K562 (cell line): ENCODE data around the gene UBE2E1. TPM values are rescaled to one million over a fixed set of nuclear protein-coding genes. Genes with fewer than 3 reads are reported as not detected.

Source experiments
- AFF1 ChIP-seq, 2 experiments: fragments of 450-650 bp; IDR thresholded peaks; 2 replicates each; pipeline ENCODE4 v1.6.1; 2018; ENCODE audit warnings: mild to moderate bottlenecking in 2 of 2, low read depth in 1 of 2; ENCODE audit not compliant: partially characterized antibody in 2 of 2
- BCLAF1 ChIP-seq, 2 experiments: fragments of 450-650 bp in 1 of 2; IDR thresholded peaks; 2 replicates each; pipeline ENCODE4 v1.6.1; 2011 to 2017; ENCODE audit warnings: low read depth in 2 of 2, antibody characterized with exemption in 1 of 2, borderline replicate concordance in 1 of 2, low read length in 1 of 2, mild to moderate bottlenecking in 1 of 2, mixed read lengths in 1 of 2; ENCODE audit not compliant: control insufficient read depth in 1 of 2
- CREB1 ChIP-seq, 2 experiments: sonication (generic) in 1 of 2; formaldehyde crosslinking in 1 of 2; IDR thresholded peaks; 2 replicates each; pipeline versions ENCODE4 v1.6.1 to v1.8.0; 2012 to 2022; ENCODE audit warnings: inconsistent platforms in 1 of 2, mild to moderate bottlenecking in 1 of 2, missing genetic modification reagents in 1 of 2, moderate library complexity in 1 of 2
- DEAF1 ChIP-seq: fragments of 450-650 bp; formaldehyde crosslinking; IDR thresholded peaks from 2 replicates; pipeline ENCODE4 v1.4.0; 2020; ENCODE audit warnings: mild to moderate bottlenecking, moderate library complexity
- E2F5 ChIP-seq: sonication (generic); formaldehyde crosslinking; IDR thresholded peaks from 2 replicates; pipeline ENCODE4 v1.8.0; 2022; ENCODE audit warnings: mild to moderate bottlenecking, missing genetic modification reagents
- MAFK ChIP-seq: IDR thresholded peaks from 2 replicates; pipeline ENCODE4 v1.6.1; 2011; ENCODE audit warnings: low read length, improper control_type of control experiment
- MAX ChIP-seq: sonication (generic); formaldehyde crosslinking; IDR thresholded peaks from 2 replicates; pipeline ENCODE4 v1.9.0; 2022; ENCODE audit warnings: mild to moderate bottlenecking, missing genetic modification reagents
- PHF8 ChIP-seq: fragments of 200-600 bp; sonication (generic); IDR thresholded peaks from 2 replicates; pipeline ENCODE4 v1.6.1; 2012; ENCODE audit warnings: mixed run types, mild to moderate bottlenecking, inconsistent platforms, low read length, moderate library complexity, borderline replicate concordance
- PYGO2 ChIP-seq: fragments of 450-650 bp; IDR thresholded peaks from 2 replicates; pipeline ENCODE4 v1.6.1; 2016; ENCODE audit warnings: mild to moderate bottlenecking, missing genetic modification characterization, moderate library complexity, missing compliant biosample characterization
- SIN3A ChIP-seq, 2 experiments: fragments of 150-350 bp in 1 of 2; IDR thresholded peaks; 2 replicates each; pipeline ENCODE4 v1.6.1; 2011 to 2016; ENCODE audit warnings: borderline replicate concordance in 2 of 2, low read depth in 2 of 2, low read length in 2 of 2, mild to moderate bottlenecking in 2 of 2, moderate library complexity in 2 of 2; ENCODE audit not compliant: control insufficient read depth in 1 of 2
- TRIM24 ChIP-seq, 2 experiments: fragments of 450-650 bp; IDR thresholded peaks; 2 replicates each; pipeline ENCODE4 v1.6.1; 2016
- ZFP1 ChIP-seq: fragments of 450-650 bp; formaldehyde crosslinking; IDR thresholded peaks from 2 replicates; pipeline ENCODE4 v1.4.0; 2020; ENCODE audit warnings: mild to moderate bottlenecking, mixed read lengths
- ZNF551 ChIP-seq: fragments of 250-450 bp; sonication (Bioruptor Pico); IDR thresholded peaks from 2 replicates; pipeline ENCODE4 v1.5.0; 2021; ENCODE audit warnings: mild to moderate bottlenecking, moderate library complexity
- polyA plus RNA-seq, 8 experiments: library from polyadenylated mRNA; depleted of rRNA in 4 of 8; stranded (reverse) in 5 of 8; unstranded in 3 of 8; fragments of >200 nt; fragmentation: Nextera tagmentation in 2 of 8; fragmentation: Illumina TruSeq in 1 of 8; extraction: Ambion mirVana in 2 of 8; extraction: Trizol in 1 of 8; gene quantifications; 2 replicates each; pipeline versions ENCODE4 v1.2.1 to v1.2.3, GENCODE V29; 2011 to 2014; ENCODE audit warnings: inconsistent platforms in 1 of 8, missing spikeins in 1 of 8
- total RNA-seq, 7 experiments: library from RNA; depleted of rRNA in 6 of 7; stranded (reverse); fragments of >200 nt in 6 of 7; fragmentation: Illumina TruSeq in 2 of 7; extraction: Trizol in 2 of 7; gene quantifications; 2 replicates each; pipeline versions ENCODE4 v1.2.1 to v1.2.3, GENCODE V29; 2011 to 2021; ENCODE audit warnings: low replicate concordance in 1 of 7

UBE2E1 gene
- total and polyA plus RNA-seq, 9 of the 15 experiments (the other 6 are each of a cell fraction or from before 2014, with no cell fraction given) = 54.4 to 294 (median 165) TPM

GRCh38 chr3:23916886-23917678, 111.3 kb downstream of the UBE2E1 start, which contains the start of the genes NKIRAS1 and RPL15 (continued):
- TF ChIP-seq DEAF1 (CRISPR knock-in tag) (peak; percentile 13; the same call in 1 of the 2 replicates), MAX (CRISPR knock-in tag) (peak; percentile 76), CREB1 (IDR thresholded peaks at IDR 0.05) (peak; percentile 66), CREB1 (CRISPR knock-in tag; IDR thresholded peaks at IDR 0.05) (peak; percentile 89), BCLAF1 (IDR thresholded peaks at IDR 0.05; ENCODE audit: borderline replicate concordance in 1 of 2, control insufficient read depth in 1 of 2, low read depth in 2 of 2, low read length in 1 of 2) (peak; percentile 52 to 65; a peak in 1 of 4 replicates), AFF1 (IDR thresholded peaks at IDR 0.05; ENCODE audit: low read depth in 1 of 2, partially characterized antibody in 2 of 2) (peak; percentile 75 to 94), ZFP1 (CRISPR knock-in tag) (peak; percentile 40; the same call in 1 of the 2 replicates), E2F5 (no peak; the same call in none of the 2 replicates), MAFK (peak; percentile 29; the same call in 1 of the 2 replicates), SIN3A (IDR thresholded peaks at IDR 0.05; ENCODE audit: borderline replicate concordance in 2 of 2, control insufficient read depth in 1 of 2, low read depth in 2 of 2, low read length in 2 of 2) (peak; percentile 68 to 72; a peak in 3 of 4 replicates), TRIM24 (IDR thresholded peaks at IDR 0.05) (peak in 1 of 2 experiments; percentile 46; a peak in 1 of 4 replicates), ZNF551 (CRISPR knock-in tag) (no peak), PYGO2 (tag) (peak; percentile 58; the same call in 1 of the 2 replicates), PHF8 (peak; percentile 100)
